ENCODE results near the gene YPEL1.

DNA sequence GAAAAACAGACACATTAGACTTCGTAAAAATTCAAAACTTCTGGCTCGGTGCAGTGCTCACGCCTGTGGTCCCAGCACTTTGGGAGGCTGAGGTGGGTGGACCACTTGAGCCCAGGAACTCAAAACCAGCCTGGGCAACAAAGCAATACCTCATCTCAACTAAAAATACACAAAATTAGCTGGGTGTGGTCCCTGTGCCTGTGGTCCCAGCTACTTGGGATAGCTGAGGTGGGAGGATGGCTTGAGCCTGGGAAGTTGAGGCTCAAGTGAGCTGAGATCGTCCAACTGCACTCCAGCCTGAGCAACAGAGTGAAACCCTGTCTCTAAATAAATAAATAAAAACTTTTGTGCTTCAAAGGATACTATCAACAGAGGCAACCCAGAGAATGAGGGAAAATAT lies 23.7 kb downstream of the YPEL1 start:
- TF ChIP-seq POLR2AphosphoS5 (IDR thresholded peaks at IDR 0.05; ENCODE audit: borderline replicate concordance, low read depth, low read length) (no peak), EZH2 (IDR thresholded peaks at IDR 0.05) (no peak), FOXP2 (optimal IDR thresholded peaks at IDR 0.05; ENCODE audit: control extremely low read depth, extremely low read length, insufficient read depth) (no peak)
